ENCODE measurements around the gene PIGK. TPM values are rescaled to one million over a fixed set of nuclear protein-coding genes. Genes with fewer than 3 reads are reported as not detected.

The PIGK gene
- total and polyA plus RNA-seq, 2 donors from 2014 or later, result 31.0 to 38.5 TPM

DNA sequence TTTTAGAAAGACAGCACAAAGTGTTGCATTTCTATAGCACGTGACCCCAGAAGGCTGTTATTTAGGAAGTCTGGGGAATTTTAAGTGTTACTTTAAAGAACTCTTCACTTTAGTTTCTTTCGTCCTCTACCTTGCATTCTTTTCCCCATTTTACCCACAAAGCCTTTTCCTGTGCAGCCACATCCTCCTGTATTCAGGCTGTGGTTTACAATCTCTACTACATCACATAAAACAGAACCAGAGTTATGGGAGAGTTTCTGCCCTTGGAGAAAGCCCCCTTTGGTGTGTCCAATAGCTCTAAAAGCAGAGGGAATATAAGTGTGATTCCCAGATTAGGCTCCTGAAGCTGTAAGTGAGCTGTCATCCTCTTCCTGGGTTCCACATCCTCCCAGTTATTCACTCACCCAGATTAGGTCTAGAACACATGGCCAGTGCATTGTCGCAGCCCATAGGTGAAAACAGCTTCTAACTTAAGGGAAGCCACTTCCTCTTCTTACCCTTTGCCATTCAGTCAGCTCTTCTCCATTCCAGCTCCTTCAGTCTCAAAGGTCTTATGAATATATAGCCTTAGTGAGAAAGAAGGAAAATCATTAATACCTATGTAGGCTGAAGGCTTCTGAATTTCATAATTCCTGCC, 171.1 kb downstream of the PIGK start:
- Histone ChIP-seq H3K27me3 (ENCODE audit: control insufficient read depth, insufficient read depth, low read length) (no peaks in the 10 kb centered on the region), H3K4me1 (ENCODE audit: control insufficient read depth in 2 of 3, insufficient read depth in 2 of 3, low read depth in 1 of 3, low read length in 3 of 3) (no peaks in the 10 kb centered on the region), H3K9me3 (ENCODE audit: control insufficient read depth in 2 of 3, insufficient read depth in 1 of 3, low read length in 3 of 3) (no peaks in the 10 kb centered on the region), H3K27ac (ENCODE audit: low read depth in 2 of 2, low read length in 2 of 2) (no peak overlapping the region), H3K4me3 (ENCODE audit: low read length in 3 of 3) (no peak overlapping the region), H3K36me3 (ENCODE audit: control insufficient read depth in 2 of 3, insufficient read depth in 3 of 3, low read length in 3 of 3) (no peaks in the 10 kb centered on the region), H3K9ac (ENCODE audit: low read length in 3 of 3) (no peak overlapping the region)
- no peak for DNase-seq
- FAIRE-seq, result no peak
- intact Hi-C loops (cut with DNase I), result no loop called here
- TF ChIP-seq, protein P1, sequence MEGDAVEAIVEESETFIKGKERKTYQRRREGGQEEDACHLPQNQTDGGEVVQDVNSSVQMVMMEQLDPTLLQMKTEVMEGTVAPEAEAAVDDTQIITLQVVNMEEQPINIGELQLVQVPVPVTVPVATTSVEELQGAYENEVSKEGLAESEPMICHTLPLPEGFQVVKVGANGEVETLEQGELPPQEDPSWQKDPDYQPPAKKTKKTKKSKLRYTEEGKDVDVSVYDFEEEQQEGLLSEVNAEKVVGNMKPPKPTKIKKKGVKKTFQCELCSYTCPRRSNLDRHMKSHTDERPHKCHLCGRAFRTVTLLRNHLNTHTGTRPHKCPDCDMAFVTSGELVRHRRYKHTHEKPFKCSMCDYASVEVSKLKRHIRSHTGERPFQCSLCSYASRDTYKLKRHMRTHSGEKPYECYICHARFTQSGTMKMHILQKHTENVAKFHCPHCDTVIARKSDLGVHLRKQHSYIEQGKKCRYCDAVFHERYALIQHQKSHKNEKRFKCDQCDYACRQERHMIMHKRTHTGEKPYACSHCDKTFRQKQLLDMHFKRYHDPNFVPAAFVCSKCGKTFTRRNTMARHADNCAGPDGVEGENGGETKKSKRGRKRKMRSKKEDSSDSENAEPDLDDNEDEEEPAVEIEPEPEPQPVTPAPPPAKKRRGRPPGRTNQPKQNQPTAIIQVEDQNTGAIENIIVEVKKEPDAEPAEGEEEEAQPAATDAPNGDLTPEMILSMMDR (IDR thresholded peaks at IDR 0.05; ENCODE audit: borderline replicate concordance, extremely low read depth, insufficient read depth), result no peak

DNA sequence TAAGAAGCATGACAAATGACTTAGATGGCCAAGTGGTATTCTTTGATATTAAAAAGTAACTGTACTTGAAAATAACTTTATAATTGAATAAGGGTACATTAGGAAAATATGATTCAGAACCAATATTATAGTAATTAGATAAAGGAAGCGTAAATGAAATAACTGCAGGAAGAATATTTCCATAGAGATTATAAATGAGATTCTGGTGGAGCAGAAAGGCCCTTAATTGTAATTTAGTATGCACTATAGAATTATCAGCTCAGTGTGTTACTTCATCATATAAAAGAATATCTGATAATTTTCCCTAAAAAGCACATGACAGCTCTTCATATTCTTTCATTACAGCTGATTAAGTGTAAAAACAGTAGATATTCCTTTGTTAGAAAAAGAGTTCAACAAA, 171.7 kb downstream of the PIGK start:
- H3K9me3 ChIP-seq (ENCODE audit: control insufficient read depth in 2 of 3, insufficient read depth in 1 of 3, low read length in 3 of 3), result no peaks in the 10 kb centered on the region
- TF ChIP-seq, protein P1 (IDR thresholded peaks at IDR 0.05; ENCODE audit: borderline replicate concordance, extremely low read depth, insufficient read depth), result no peak
- H3K36me3 ChIP-seq (ENCODE audit: control insufficient read depth in 2 of 3, insufficient read depth in 3 of 3, low read length in 3 of 3), result no peaks in the 10 kb centered on the region
- no peak overlapping the region for H3K4me3 ChIP-seq (ENCODE audit: low read length in 3 of 3)
- H3K27me3 ChIP-seq (ENCODE audit: control insufficient read depth, insufficient read depth, low read length), result no peaks in the 10 kb centered on the region
- no peaks in the 10 kb centered on the region for H3K4me1 ChIP-seq (ENCODE audit: control insufficient read depth in 2 of 3, insufficient read depth in 2 of 3, low read depth in 1 of 3, low read length in 3 of 3)
- H3K9ac ChIP-seq (ENCODE audit: low read length in 3 of 3), result no peak overlapping the region
- DNase-seq, result no peak
- intact Hi-C loops (cut with DNase I), result no loop called here
- no peak overlapping the region for H3K27ac ChIP-seq (ENCODE audit: low read depth in 2 of 2, low read length in 2 of 2)
- FAIRE-seq, result no peak

DNA sequence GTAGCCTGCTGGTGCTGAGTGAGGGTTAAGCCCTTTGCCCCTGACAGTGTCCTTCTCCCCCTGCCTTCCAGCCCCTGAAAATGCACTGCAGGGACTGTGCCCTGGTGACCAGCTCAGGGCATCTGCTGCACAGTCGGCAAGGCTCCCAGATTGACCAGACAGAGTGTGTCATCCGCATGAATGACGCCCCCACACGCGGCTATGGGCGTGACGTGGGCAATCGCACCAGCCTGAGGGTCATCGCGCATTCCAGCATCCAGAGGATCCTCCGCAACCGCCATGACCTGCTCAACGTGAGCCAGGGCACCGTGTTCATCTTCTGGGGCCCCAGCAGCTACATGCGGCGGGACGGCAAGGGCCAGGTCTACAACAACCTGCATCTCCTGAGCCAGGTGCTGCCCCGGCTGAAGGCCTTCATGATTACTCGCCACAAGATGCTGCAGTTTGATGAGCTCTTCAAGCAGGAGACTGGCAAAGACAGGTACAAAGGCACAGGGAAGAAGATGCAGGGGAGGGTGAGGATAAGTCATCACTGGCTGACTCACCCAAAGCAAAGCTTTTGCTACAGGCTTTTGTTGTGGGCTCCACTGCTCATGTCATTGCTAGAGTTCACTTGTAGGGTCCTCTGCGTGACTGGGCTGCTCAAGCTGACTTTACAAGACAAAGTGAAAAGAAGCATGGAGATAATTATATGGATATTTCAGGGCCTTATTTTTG, 174.9 kb downstream of the PIGK start:
- intact Hi-C loops (cut with DNase I), result no loop called here
- TF ChIP-seq, protein P1 (IDR thresholded peaks at IDR 0.05; ENCODE audit: borderline replicate concordance, extremely low read depth, insufficient read depth), result no peak
- no peaks in the 10 kb centered on the region for H3K4me1 ChIP-seq (ENCODE audit: control insufficient read depth in 2 of 3, insufficient read depth in 2 of 3, low read depth in 1 of 3, low read length in 3 of 3)
- H3K9ac ChIP-seq (ENCODE audit: low read length in 3 of 3), result no peak overlapping the region
- no peaks in the 10 kb centered on the region for H3K36me3 ChIP-seq (ENCODE audit: control insufficient read depth in 2 of 3, insufficient read depth in 3 of 3, low read length in 3 of 3)
- FAIRE-seq, result no peak
- H3K27me3 ChIP-seq (ENCODE audit: control insufficient read depth, insufficient read depth, low read length), result no peaks in the 10 kb centered on the region
- H3K9me3 ChIP-seq (ENCODE audit: control insufficient read depth in 2 of 3, insufficient read depth in 1 of 3, low read length in 3 of 3), result no peaks in the 10 kb centered on the region
- no peak for DNase-seq
- no peak overlapping the region for H3K4me3 ChIP-seq (ENCODE audit: low read length in 3 of 3)
- no peak overlapping the region for H3K27ac ChIP-seq (ENCODE audit: low read depth in 2 of 2, low read length in 2 of 2)

Measured in kidney (tissue), 14 donors.